ENCODE data around the gene STYXL1.

Gene STYXL1

DNA sequence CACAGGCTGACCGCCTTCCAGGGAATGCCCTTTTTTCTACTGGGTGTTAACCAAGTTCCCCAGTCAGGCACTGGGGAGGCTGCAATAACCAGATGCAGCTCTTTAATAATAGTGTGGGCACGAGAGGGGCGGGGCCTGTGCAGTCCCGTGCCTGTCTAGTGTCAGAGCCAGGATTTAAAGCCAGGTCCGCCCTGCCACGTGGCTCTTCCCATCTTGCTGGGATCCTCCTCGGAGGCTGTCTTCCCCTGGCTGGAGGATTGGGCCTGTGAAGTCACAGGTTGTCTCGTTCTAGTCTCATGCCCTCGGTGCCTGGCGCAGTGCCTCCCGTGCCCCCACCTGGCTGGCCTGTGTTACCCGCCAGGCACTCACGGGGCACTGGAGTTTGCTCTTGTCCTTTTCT is 78.6 kb downstream of the STYXL1 start:
- peaks cover 55% of the 10 kb centered on the region for H3K4me1 ChIP-seq (ENCODE audit: control insufficient read depth, insufficient read depth, low read length)
- H3K36me3 ChIP-seq (ENCODE audit: control insufficient read depth, insufficient read depth, low read length, severe bottlenecking) = peaks cover 52% of the 10 kb centered on the region
- no peaks in the 10 kb centered on the region for H3K27me3 ChIP-seq (replicated peaks; ENCODE audit: control insufficient read depth, insufficient read depth, low read length)
- no peak overlapping the region for H3K9ac ChIP-seq (ENCODE audit: low read length)
- H3K4me3 ChIP-seq (ENCODE audit: low read length) = no peak overlapping the region
- DNase-seq (ENCODE audit: low read depth) = no peak
- no peaks in the 10 kb centered on the region for H3K9me3 ChIP-seq (ENCODE audit: control insufficient read depth, low read length)

DNA sequence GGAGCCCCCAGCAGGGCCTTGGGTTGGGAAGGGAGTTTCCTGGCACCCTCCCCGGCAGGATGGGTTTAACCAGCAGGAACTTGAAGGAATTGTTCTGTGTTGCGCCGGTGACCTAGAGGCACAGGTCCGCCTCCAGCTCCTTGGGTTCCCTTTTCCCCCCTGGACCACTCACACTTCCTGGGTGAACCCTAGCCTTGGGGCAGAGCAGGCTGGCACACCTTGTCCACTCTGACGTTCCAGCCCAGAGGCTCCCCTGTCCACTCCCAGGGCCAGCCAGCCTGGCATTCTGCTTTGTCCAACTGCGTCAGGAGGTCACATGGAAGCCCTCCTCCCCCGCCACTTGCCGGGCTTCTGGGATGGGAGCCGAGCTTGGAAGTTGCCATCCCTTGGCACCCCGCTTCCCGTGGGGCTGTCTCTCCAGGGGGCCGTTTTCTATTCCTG is 79.2 kb downstream of the STYXL1 start:
- Histone ChIP-seq H3K9ac (ENCODE audit: low read length) (no peak overlapping the region), H3K36me3 (ENCODE audit: control insufficient read depth, insufficient read depth, low read length, severe bottlenecking) (peaks cover 46% of the 10 kb centered on the region), H3K27me3 (replicated peaks; ENCODE audit: control insufficient read depth, insufficient read depth, low read length) (no peaks in the 10 kb centered on the region), H3K4me3 (ENCODE audit: low read length) (no peak overlapping the region), H3K9me3 (ENCODE audit: control insufficient read depth, low read length) (no peaks in the 10 kb centered on the region), H3K4me1 (ENCODE audit: control insufficient read depth, insufficient read depth, low read length) (peaks cover 54% of the 10 kb centered on the region)
- no peak for DNase-seq (ENCODE audit: low read depth)

- Histone ChIP-seq H3K9ac (ENCODE audit: low read length) (no peak overlapping the region), H3K4me1 (ENCODE audit: control insufficient read depth, insufficient read depth, low read length) (peaks cover 60% of the 10 kb centered on the region), H3K9me3 (ENCODE audit: control insufficient read depth, low read length) (no peaks in the 10 kb centered on the region), H3K36me3 (ENCODE audit: control insufficient read depth, insufficient read depth, low read length, severe bottlenecking) (peaks cover 41% of the 10 kb centered on the region), H3K27me3 (replicated peaks; ENCODE audit: control insufficient read depth, insufficient read depth, low read length) (no peaks in the 10 kb centered on the region), H3K4me3 (ENCODE audit: low read length) (no peak overlapping the region)
- DNase-seq (ENCODE audit: low read depth) = no peak
These were observed 79.8 kb downstream of the STYXL1 start for GRCh38 chr7:75968012-75968411.

DNA sequence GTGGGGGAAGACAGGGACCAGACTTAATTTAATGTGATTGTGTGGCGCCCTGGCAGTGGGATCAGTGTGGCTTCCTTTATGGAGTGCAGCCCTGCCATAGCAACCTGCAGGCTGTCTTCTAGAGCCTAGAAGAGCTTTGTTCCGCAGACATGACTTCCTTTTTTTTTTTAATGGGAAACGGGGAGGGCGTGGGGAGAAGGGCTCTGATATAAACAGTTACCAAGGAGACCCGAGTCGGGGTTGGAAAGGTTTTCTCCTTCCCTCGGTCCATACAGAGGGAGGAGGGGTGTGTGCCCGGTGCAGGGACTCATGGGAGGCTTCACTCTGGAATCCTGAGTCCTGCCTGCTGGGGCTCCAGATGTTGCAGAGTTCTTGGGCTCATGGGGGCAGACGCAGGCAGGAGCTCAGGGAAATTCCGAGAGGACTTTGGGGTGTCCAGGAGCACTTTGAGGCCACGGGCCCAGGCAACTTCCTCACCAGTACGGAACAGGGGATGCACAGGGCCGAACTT is 80.3 kb downstream of the STYXL1 start:
- no peak for DNase-seq (ENCODE audit: low read depth)
- Histone ChIP-seq H3K4me3 (ENCODE audit: low read length) (no peak overlapping the region), H3K27me3 (replicated peaks; ENCODE audit: control insufficient read depth, insufficient read depth, low read length) (no peaks in the 10 kb centered on the region), H3K4me1 (ENCODE audit: control insufficient read depth, insufficient read depth, low read length) (peaks cover 63% of the 10 kb centered on the region), H3K36me3 (ENCODE audit: control insufficient read depth, insufficient read depth, low read length, severe bottlenecking) (peaks cover 39% of the 10 kb centered on the region), H3K9ac (ENCODE audit: low read length) (peak overlapping the region; percentile 75), H3K9me3 (ENCODE audit: control insufficient read depth, low read length) (no peaks in the 10 kb centered on the region)

DNA sequence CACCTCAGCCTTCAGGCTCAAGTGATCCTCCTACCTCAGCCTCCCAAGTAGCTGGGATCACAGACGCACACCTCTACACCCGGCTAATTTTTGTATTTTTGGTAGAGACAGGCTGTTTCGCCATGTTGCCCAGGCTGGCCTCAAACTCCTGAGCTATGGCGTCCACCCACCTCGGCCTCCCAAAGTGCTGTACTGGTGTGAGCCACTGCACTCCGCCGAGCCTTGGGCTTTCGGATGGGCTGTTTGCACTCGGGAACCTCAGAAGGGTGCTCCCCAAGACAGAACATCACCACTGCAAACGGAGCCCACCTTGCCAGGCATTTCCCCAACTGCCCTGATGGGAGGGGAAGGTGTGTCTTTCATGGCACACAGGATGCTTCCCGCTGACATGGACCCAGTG is 80.7 kb downstream of the STYXL1 start:
- Histone ChIP-seq H3K27me3 (replicated peaks; ENCODE audit: control insufficient read depth, insufficient read depth, low read length) (no peaks in the 10 kb centered on the region), H3K9ac (ENCODE audit: low read length) (peak overlapping the region; percentile 75), H3K4me3 (ENCODE audit: low read length) (no peak overlapping the region), H3K4me1 (ENCODE audit: control insufficient read depth, insufficient read depth, low read length) (peaks cover 63% of the 10 kb centered on the region), H3K36me3 (ENCODE audit: control insufficient read depth, insufficient read depth, low read length, severe bottlenecking) (peaks cover 39% of the 10 kb centered on the region), H3K9me3 (ENCODE audit: control insufficient read depth, low read length) (no peaks in the 10 kb centered on the region)
- no peak for DNase-seq (ENCODE audit: low read depth)

DNA sequence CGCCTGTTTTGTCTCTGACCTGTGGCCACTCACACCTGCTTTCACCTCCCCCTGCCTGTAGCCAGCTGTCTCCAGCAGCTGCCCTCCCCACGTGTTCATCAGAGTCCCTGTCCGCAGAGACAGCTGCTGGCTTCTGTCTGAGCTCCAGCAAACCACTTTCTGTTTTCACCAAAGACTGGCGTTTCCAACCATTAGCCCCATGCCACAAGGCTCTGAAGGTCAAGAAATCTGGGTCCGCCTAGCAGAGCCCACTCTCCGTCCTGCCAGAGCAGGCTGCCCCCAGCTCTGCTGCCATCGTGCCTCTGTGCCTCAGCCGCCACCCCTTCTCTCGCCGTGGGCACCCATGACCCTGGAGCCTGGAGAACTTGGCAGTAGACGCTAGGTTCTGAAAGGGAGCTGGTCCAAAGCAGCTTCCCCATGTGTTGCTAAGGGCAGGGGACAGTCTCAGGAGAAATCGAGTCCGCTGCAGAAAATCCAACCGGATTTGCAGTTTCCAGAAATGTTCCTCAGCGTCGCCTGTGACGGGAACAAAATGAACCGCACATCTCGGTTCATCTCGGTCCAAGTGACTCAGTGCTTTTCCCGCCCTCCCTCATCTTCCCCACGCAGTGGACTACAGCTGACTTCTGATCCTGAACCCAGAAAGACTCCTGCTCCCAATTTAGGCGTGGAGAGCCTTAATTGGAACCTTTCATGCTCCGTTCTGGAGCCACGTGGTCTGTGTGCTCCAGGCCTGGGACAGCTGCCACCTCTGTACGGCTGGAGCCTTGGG is 81.4 kb downstream of the STYXL1 start:
- H3K4me3 ChIP-seq (ENCODE audit: low read length) = peak overlapping the region; percentile 39
- H3K9me3 ChIP-seq (ENCODE audit: control insufficient read depth, low read length) = no peaks in the 10 kb centered on the region
- no peaks in the 10 kb centered on the region for H3K27me3 ChIP-seq (replicated peaks; ENCODE audit: control insufficient read depth, insufficient read depth, low read length)
- peak overlapping the region; percentile 75 for H3K9ac ChIP-seq (ENCODE audit: low read length)
- peaks cover 61% of the 10 kb centered on the region for H3K4me1 ChIP-seq (ENCODE audit: control insufficient read depth, insufficient read depth, low read length)
- DNase-seq (ENCODE audit: low read depth) = peak; percentile 25
- H3K36me3 ChIP-seq (ENCODE audit: control insufficient read depth, insufficient read depth, low read length, severe bottlenecking) = peaks cover 46% of the 10 kb centered on the region

GRCh38 chr7:75965617-75966016 is 82.2 kb downstream of the STYXL1 start:
- no peaks in the 10 kb centered on the region for H3K27me3 ChIP-seq (replicated peaks; ENCODE audit: control insufficient read depth, insufficient read depth, low read length)
- peaks cover 58% of the 10 kb centered on the region for H3K4me1 ChIP-seq (ENCODE audit: control insufficient read depth, insufficient read depth, low read length)
- peak overlapping the region; percentile 75 for H3K9ac ChIP-seq (ENCODE audit: low read length)
- DNase-seq (ENCODE audit: low read depth) = no peak
- H3K9me3 ChIP-seq (ENCODE audit: control insufficient read depth, low read length) = no peaks in the 10 kb centered on the region
- peak overlapping the region; percentile 39 for H3K4me3 ChIP-seq (ENCODE audit: low read length)
- H3K36me3 ChIP-seq (ENCODE audit: control insufficient read depth, insufficient read depth, low read length, severe bottlenecking) = peaks cover 47% of the 10 kb centered on the region

- Histone ChIP-seq H3K36me3 (ENCODE audit: control insufficient read depth, insufficient read depth, low read length, severe bottlenecking) (peaks cover 58% of the 10 kb centered on the region), H3K4me3 (ENCODE audit: low read length) (peak overlapping the region; percentile 5), H3K9ac (ENCODE audit: low read length) (peak overlapping the region; percentile 60), H3K27me3 (replicated peaks; ENCODE audit: control insufficient read depth, insufficient read depth, low read length) (no peaks in the 10 kb centered on the region), H3K9me3 (ENCODE audit: control insufficient read depth, low read length) (no peaks in the 10 kb centered on the region), H3K4me1 (ENCODE audit: control insufficient read depth, insufficient read depth, low read length) (peaks cover 51% of the 10 kb centered on the region)
- DNase-seq (ENCODE audit: low read depth) = no peak
These were observed 84.3 kb downstream of the STYXL1 start for GRCh38 chr7:75963381-75963995.

- DNase-seq (ENCODE audit: low read depth) = peak; percentile 92
- Histone ChIP-seq H3K4me3 (ENCODE audit: low read length) (peak overlapping the region; percentile 38), H3K27me3 (replicated peaks; ENCODE audit: control insufficient read depth, insufficient read depth, low read length) (no peaks in the 10 kb centered on the region), H3K4me1 (ENCODE audit: control insufficient read depth, insufficient read depth, low read length) (peaks cover 50% of the 10 kb centered on the region), H3K9ac (ENCODE audit: low read length) (peak overlapping the region; percentile 60), H3K36me3 (ENCODE audit: control insufficient read depth, insufficient read depth, low read length, severe bottlenecking) (peaks cover 58% of the 10 kb centered on the region), H3K9me3 (ENCODE audit: control insufficient read depth, low read length) (no peaks in the 10 kb centered on the region)
These were observed 85.0 kb downstream of the STYXL1 start for GRCh38 chr7:75962607-75963380.

- peaks cover 37% of the 10 kb centered on the region for H3K4me1 ChIP-seq (ENCODE audit: control insufficient read depth, insufficient read depth, low read length)
- H3K4me3 ChIP-seq (ENCODE audit: low read length) = no peak overlapping the region
- peaks cover 68% of the 10 kb centered on the region for H3K36me3 ChIP-seq (ENCODE audit: control insufficient read depth, insufficient read depth, low read length, severe bottlenecking)
- no peaks in the 10 kb centered on the region for H3K9me3 ChIP-seq (ENCODE audit: control insufficient read depth, low read length)
- H3K9ac ChIP-seq (ENCODE audit: low read length) = no peak overlapping the region
- H3K27me3 ChIP-seq (replicated peaks; ENCODE audit: control insufficient read depth, insufficient read depth, low read length) = no peaks in the 10 kb centered on the region
- no peak for DNase-seq (ENCODE audit: low read depth)
These were observed 86.6 kb downstream of the STYXL1 start for GRCh38 chr7:75961218-75961617.

GRCh38 chr7:75960372-75960771 is 87.4 kb downstream of the STYXL1 start:
- Histone ChIP-seq H3K4me1 (ENCODE audit: control insufficient read depth, insufficient read depth, low read length) (peaks cover 30% of the 10 kb centered on the region), H3K9ac (ENCODE audit: low read length) (no peak overlapping the region), H3K9me3 (ENCODE audit: control insufficient read depth, low read length) (no peaks in the 10 kb centered on the region), H3K27me3 (replicated peaks; ENCODE audit: control insufficient read depth, insufficient read depth, low read length) (no peaks in the 10 kb centered on the region), H3K36me3 (ENCODE audit: control insufficient read depth, insufficient read depth, low read length, severe bottlenecking) (peaks cover 72% of the 10 kb centered on the region), H3K4me3 (ENCODE audit: low read length) (no peak overlapping the region)
- no peak for DNase-seq (ENCODE audit: low read depth)

Measured in adipocyte (in vitro differentiated cells).